Ascending aorta (tissue), 2 donors: ENCODE measurements around the gene PNMA6E. TPM values are rescaled to one million over a fixed set of nuclear protein-coding genes. Genes with fewer than 3 reads are reported as not detected.

Experiments used
- DNase-seq, 2 donors: peaks; one replicate each; pipeline ENCODE4 v3.0.0-alpha.2; 2019; ENCODE audit warnings: low spot score in 2 of 2
- H3K27ac ChIP-seq, 2 donors: fragments of 200-600 bp; sonication (generic); one replicate each; pipeline ENCODE4 v1.5.1; 2016 to 2017; ENCODE audit warnings: mild to moderate bottlenecking in 1 of 2
- H3K27me3 ChIP-seq: fragments of 200-600 bp; sonication (generic); one replicate; pipeline ENCODE4 v1.5.1; 2017
- H3K36me3 ChIP-seq, 2 donors: fragments of 200-600 bp; sonication (generic); one replicate each; pipeline ENCODE4 v1.5.1; 2016
- H3K4me1 ChIP-seq, 2 donors: fragments of 200-600 bp; sonication (generic); one replicate each; pipeline ENCODE4 v1.5.1; 2016 to 2017; ENCODE audit warnings: mild to moderate bottlenecking in 1 of 2
- H3K4me3 ChIP-seq, 2 donors: fragments of 200-600 bp; sonication (generic); one replicate each; pipeline ENCODE4 v1.5.1; 2016 to 2017; ENCODE audit warnings: mild to moderate bottlenecking in 1 of 2
- H3K9me3 ChIP-seq, 2 donors: fragments of 200-600 bp; sonication (generic); one replicate each; pipeline ENCODE4 v1.5.1; 2016
- intact Hi-C: fragments of 100-400 bp; cut with DNase I; formaldehyde crosslinking; loops from one replicate; pipeline ENCODE4 v1.15.1; 2023
- total RNA-seq: library from RNA; depleted of rRNA; stranded (reverse); fragments of >200 nt; gene quantifications from one replicate; pipeline ENCODE4 v1.1.0, GENCODE V29; 2016
- TF ChIP-seq, protein P1 (sequence below), 3 experiments: fragments of 200-600 bp in 2 of 3; fragments of 450-650 bp in 1 of 3; sonication (generic) in 2 of 3; IDR thresholded peaks; one replicate each; pipeline ENCODE4 v1.5.1; 2016 to 2019; ENCODE audit warnings: antibody characterized with exemption in 3 of 3, mild to moderate bottlenecking in 1 of 3, moderate library complexity in 1 of 3

PNMA6E gene
- total RNA-seq, 1 donor from 2014 or later: not detected

DNA sequence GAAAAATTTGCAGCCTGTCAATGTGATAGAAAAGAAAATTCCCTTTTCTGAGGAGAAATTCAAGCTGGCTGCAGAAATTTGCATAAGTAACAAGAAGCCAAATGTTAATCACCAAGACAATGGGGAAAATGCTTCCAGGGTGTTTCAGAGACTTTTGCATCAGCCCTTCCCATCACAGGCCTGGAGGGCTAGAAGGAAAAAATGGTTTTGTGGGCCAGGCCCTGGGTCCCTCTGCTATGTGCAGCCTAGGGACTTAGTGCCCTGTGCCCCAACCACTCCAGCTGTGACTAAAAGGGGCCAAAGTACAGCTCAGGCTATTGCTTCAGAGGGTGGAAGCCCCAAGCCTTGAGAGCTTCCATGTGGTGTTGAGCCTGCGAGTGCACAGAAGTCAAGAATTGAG lies 43.3 kb downstream of the PNMA6E start:
- no peak for DNase-seq
- TF ChIP-seq, protein P1, sequence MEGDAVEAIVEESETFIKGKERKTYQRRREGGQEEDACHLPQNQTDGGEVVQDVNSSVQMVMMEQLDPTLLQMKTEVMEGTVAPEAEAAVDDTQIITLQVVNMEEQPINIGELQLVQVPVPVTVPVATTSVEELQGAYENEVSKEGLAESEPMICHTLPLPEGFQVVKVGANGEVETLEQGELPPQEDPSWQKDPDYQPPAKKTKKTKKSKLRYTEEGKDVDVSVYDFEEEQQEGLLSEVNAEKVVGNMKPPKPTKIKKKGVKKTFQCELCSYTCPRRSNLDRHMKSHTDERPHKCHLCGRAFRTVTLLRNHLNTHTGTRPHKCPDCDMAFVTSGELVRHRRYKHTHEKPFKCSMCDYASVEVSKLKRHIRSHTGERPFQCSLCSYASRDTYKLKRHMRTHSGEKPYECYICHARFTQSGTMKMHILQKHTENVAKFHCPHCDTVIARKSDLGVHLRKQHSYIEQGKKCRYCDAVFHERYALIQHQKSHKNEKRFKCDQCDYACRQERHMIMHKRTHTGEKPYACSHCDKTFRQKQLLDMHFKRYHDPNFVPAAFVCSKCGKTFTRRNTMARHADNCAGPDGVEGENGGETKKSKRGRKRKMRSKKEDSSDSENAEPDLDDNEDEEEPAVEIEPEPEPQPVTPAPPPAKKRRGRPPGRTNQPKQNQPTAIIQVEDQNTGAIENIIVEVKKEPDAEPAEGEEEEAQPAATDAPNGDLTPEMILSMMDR (IDR thresholded peaks at IDR 0.05): no peak
- no peaks in the 10 kb centered on the region for H3K36me3 ChIP-seq
- no peak overlapping the region for H3K27ac ChIP-seq
- no peaks in the 10 kb centered on the region for H3K27me3 ChIP-seq
- no peak overlapping the region for H3K4me3 ChIP-seq
- intact Hi-C loops: no loop called here
- no peaks in the 10 kb centered on the region for H3K4me1 ChIP-seq
- H3K9me3 ChIP-seq: no peaks in the 10 kb centered on the region

DNA sequence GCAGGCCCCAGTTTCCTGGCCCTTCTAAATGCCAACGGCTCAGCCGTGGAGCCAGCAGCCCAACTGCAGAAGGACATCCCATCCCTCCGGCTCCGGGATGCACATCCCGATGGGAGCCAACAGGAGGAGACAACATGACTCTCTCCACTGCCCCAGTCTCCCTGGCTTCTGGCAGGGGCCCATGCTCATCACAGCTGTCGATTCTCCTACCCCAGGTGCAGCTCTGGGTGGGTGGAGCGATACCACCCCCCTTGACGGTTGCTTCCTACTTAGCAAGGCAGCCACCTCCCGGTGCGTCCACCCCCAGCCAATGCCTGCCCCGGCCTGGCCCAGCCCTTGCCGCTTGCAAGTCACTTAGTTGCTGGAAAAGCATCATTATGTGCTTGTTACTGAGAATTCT lies 47.7 kb downstream of the PNMA6E start:
- no peaks in the 10 kb centered on the region for H3K27me3 ChIP-seq
- H3K4me3 ChIP-seq: no peak overlapping the region
- TF ChIP-seq, protein P1 (IDR thresholded peaks at IDR 0.05): no peak
- H3K27ac ChIP-seq: no peak overlapping the region
- intact Hi-C loops: no loop called here
- no peaks in the 10 kb centered on the region for H3K9me3 ChIP-seq
- DNase-seq: no peak
- H3K36me3 ChIP-seq: peaks cover 7 to 8% of the 10 kb centered on the region in 2 donors
- no peaks in the 10 kb centered on the region for H3K4me1 ChIP-seq

DNA sequence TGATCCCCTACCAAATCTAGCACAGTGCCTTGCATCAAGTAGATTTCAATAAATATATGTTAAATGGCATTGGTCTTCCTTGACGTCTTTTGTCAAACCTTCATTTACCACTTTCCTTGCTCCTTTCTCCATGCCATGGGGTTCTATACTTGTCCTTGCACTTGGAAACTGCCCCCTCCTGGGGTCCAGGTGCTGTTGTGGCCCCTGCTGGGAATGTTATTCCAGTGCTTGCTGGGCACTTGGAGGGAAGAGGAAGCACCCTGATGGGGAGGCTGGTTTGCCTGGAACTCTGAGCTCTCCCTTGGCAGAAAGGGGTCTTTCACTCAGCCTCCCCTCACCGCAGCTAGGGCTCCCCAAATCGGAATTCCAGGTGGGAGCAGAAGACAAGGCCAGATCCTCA lies 48.3 kb downstream of the PNMA6E start:
- no peaks in the 10 kb centered on the region for H3K9me3 ChIP-seq
- intact Hi-C loops: no loop called here
- H3K27me3 ChIP-seq: no peaks in the 10 kb centered on the region
- H3K4me3 ChIP-seq: no peak overlapping the region
- H3K4me1 ChIP-seq: no peaks in the 10 kb centered on the region
- no peak for DNase-seq
- no peak overlapping the region for H3K27ac ChIP-seq
- TF ChIP-seq, protein P1 (IDR thresholded peaks at IDR 0.05): no peak
- peaks cover 7 to 14% of the 10 kb centered on the region in 2 donors for H3K36me3 ChIP-seq

DNA sequence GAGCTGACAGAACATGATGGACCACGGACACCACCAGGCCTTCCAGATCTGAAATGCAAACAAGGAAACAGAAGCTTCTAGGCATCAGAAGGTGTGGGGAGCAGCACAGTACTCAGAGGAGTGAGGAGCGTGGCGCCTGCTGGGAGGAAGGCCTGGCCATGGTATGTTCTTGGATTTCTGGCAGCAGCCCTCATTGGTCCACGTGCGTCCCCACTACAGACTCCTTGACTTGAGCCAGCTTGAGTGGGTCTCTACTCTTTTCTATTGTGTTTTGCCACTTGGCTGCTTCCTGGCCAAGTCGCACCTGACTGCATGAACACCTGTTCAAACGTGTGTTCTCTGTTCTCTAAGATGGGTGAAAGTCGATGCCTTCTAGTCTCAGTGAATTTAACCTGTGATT lies 49.2 kb downstream of the PNMA6E start:
- TF ChIP-seq, protein P1 (IDR thresholded peaks at IDR 0.05): no peak
- intact Hi-C loops: no loop called here
- DNase-seq: no peak
- H3K9me3 ChIP-seq: no peaks in the 10 kb centered on the region
- H3K4me3 ChIP-seq: no peak overlapping the region
- H3K27me3 ChIP-seq: no peaks in the 10 kb centered on the region
- H3K4me1 ChIP-seq: no peaks in the 10 kb centered on the region
- no peak overlapping the region for H3K27ac ChIP-seq
- H3K36me3 ChIP-seq: peaks cover 16 to 23% of the 10 kb centered on the region in 2 donors

DNA sequence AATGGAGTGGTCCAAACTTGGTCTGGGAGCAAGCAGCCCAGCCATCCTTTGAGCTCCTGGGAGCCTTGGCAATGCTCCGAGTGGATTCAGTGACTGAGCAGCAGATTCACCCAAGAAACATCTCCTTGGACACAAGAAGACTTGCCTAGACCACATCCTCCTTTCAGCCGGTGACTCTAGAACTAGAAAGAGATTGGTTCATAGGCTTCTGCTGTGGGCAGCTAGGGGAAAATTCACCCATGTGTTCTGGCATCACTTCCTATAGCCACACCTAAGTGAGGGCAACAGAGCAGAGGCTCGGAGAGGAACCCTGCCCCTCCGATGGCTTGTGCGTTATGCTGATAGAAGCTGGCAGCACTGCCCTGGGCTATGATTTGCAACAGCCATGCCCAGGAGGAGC lies 51.2 kb downstream of the PNMA6E start:
- Histone ChIP-seq H3K4me3 (no peak overlapping the region), H3K36me3 (peaks cover 23 to 33% of the 10 kb centered on the region in 2 donors), H3K4me1 (no peaks in the 10 kb centered on the region), H3K9me3 (no peaks in the 10 kb centered on the region), H3K27ac (no peak overlapping the region), H3K27me3 (no peaks in the 10 kb centered on the region)
- TF ChIP-seq, protein P1 (IDR thresholded peaks at IDR 0.05): no peak
- no peak for DNase-seq
- intact Hi-C loops: no loop called here

DNA sequence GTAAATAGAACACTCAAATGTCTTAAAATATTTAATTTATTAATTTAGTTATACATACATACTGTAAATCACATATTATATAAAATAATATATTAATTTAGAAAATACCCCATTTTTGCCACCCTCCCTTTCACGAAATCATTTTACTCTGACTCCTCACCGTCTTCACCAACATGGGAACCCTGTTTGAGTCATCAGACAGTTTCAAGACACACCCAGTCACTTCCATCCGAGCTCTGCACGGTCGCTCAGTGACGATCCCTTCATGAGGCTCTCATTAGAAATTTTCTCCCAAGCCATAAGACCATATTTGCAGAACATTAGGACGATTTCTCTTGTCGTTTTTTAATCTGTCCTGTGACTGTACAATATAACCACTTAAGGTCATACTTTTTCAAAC lies 52.7 kb downstream of the PNMA6E start:
- Histone ChIP-seq H3K4me3 (no peak overlapping the region), H3K27me3 (no peaks in the 10 kb centered on the region), H3K27ac (no peak overlapping the region), H3K36me3 (peaks cover 30 to 33% of the 10 kb centered on the region in 2 donors), H3K4me1 (no peaks in the 10 kb centered on the region), H3K9me3 (no peaks in the 10 kb centered on the region)
- no peak for DNase-seq
- TF ChIP-seq, protein P1 (IDR thresholded peaks at IDR 0.05): no peak
- intact Hi-C loops: no loop called here
